GM21390 (cell line): Measurements from ENCODE around the gene SCIN.
"Not testable (repeated sequence)": the region's sequence is repeated elsewhere in the genome, so short reads cannot be mapped to it uniquely, and the experiment has no call there.

Source experiments
- ATAC-seq: cut with Tn5 transposase; IDR thresholded peaks from one replicate; pipeline ENCODE4 v1.9.1; 2021; ENCODE audit not compliant: unreplicated experiment

Gene SCIN

DNA sequence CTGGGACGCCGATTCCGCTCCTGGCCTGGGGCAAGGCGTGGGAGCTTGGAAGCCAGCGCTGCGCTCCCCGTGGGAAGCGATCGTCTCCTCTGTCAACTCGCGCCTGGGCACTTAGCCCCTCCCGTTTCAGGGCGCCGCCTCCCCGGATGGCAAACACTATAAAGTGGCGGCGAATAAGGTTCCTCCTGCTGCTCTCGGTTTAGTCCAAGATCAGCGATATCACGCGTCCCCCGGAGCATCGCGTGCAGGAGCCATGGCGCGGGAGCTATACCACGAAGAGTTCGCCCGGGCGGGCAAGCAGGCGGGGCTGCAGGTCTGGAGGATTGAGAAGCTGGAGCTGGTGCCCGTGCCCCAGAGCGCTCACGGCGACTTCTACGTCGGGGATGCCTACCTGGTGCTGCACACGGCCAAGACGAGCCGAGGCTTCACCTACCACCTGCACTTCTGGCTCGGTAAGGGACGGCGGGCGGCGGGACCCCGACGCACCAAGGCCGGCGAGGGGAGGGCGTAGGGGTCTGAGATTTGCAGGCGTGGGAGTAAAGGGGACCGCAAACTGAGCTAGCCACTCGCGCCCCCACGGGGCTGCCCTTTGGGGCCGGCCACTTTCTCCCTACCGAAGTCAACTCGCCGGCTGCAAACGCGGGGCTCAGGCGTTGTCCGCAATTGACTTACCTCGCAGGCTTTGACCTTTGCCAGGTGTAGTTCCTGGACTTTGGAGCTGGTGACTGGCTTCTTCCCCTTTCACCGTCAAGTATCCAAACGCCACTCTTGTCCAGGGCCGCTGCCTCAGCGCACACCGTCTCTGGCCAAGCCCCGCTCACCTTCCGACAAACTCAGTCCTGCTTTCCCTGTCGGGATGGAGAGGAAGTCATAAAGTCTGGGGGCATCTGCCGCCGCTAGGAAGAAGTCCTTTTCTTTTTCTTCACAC is at the start of gene SCIN:
Gene SCIN, plus strand, starts transcription at position 187 of the 928 bp plus-strand sequence. Its CDS starts 67 bp downstream, at position 254.
- peak; percentile 23 for ATAC-seq

DNA sequence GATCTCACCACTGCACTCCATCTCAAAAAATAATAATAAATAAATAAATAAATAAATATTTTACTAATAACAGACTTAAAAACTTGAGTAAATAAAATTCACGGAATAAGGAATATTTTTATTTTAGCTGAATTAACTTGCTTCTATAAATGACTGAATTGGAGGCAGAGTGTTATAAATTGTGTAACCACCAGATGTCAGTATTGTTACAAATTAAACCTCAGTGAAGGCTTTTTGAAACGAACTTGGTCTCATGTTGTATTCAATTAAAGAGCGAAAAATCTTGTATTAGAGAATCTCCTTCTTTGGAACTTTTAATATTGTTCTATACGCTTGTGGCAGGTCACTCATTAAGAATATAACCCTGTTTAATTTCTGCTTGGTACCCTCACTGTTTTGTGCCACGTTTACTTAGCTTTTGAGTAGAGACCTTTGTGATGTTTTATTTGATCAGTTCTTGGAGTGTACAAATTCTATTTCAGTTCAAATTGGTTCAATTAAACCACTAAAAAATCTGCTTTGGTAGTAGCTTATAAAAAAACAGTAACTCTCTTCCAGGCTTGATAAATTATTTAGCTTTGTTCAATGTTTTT is 45.6 kb upstream of the SCIN start:
- peak; percentile 81 for ATAC-seq

DNA sequence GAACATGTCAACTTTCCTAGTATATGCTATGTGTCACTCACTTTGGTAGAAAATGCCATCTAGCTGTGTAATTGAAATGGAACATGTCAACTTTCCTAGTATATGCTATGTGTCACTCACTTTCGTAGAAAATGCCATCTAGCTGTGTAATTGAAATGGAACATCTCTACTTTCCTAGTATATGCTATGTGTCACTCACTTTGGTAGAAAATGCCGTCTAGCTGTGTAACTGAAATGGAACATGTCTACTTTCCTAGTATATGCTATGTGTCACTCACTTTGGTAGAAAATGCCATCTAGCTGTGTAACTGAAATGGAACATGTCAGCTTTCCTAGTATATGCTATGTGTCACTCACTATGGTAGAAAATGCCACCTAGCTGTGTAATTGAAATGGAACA is 43.8 kb upstream of the SCIN start:
- not testable (repeated sequence) for ATAC-seq

DNA sequence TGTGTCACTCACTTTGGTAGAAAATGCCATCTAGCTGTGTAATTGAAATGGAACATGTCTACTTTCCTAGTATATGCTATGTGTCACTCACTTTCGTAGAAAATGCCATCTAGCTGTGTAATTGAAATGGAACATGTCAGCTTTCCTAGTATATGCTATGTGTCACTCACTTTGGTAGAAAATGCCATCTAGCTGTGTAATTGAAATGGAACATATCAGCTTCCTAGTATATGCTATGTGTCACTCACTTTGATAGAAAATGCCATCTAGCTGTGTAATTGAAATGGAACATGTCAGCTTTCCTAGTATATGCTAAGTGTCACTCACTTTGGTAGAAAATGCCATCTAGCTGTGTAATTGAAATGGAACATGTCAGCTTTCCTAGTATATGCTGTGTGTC is 42.9 kb upstream of the SCIN start:
- ATAC-seq = not testable (repeated sequence)

DNA sequence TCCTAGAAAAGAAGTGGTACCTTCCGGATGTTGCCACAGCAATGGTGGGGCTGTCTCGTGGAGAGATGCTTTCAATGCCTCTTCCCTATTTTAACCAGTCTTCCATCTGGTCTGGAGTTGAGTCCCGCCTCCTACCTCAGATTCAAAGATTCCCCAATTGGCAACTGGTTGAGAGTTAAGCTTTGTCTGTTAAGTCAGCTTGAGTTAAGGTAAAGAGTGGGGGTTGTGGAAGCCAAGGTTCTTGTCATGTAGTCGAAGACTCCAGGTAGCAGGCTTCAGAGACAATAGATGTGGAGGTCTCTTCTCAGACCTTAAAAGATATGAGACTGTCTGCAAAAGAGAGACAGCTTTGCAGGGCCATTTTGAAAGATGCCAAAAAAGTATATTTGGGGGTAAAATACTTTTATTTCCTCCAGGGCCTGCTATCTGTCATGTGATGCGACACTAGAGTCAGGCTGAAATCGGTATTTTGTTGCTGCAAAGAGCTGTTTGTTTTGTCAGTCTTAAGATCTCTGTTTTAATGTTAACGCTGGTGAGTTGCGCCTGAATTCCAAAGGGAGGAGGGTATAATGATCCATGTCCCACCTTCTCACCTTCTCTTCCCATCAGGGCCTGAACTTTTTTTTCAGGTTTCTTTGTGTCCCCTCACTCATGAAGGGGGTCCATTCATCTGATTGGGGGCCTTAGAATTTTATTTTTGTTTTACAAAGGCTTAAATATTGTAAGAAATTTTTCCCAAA is 40.4 kb upstream of the SCIN start:
- ATAC-seq = no peak

DNA sequence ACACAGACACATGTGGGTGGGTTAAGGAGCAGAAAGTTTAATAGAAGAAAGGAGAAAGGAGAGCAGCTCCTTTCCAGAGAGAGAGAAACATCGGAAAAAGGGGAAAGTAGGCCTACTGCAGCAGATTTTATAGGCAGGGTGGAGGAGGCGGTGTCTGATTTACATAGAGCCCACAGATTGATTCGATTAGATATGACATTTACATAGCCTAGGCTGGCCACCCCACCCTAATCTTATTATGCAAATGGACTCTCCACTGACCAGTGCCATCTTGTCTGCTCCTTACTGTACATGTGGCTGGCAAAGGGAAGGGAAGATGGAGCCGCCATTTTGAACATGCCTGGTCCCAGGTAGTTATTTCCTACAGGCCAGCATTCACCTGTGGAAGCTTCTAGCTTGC is 38.7 kb upstream of the SCIN start:
- no peak for ATAC-seq

DNA sequence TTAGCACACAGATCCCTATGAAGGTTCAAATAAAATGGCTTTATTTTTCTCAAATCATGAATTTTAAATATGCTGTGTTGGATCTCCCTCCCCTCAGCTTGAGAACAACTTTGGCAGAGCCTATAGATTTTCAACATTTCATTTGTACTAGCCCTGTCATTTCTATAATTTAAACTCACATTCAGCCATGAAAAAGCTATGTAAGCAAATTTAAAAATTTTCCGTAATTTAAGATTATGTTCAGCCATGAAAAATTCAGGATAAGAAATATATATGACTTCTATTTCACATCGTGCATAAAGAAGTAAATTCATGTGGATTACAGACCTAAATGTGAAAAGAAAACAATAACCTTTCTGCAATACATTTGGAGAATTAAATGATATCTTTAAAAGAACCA is 36.5 kb upstream of the SCIN start:
- no peak for ATAC-seq

DNA sequence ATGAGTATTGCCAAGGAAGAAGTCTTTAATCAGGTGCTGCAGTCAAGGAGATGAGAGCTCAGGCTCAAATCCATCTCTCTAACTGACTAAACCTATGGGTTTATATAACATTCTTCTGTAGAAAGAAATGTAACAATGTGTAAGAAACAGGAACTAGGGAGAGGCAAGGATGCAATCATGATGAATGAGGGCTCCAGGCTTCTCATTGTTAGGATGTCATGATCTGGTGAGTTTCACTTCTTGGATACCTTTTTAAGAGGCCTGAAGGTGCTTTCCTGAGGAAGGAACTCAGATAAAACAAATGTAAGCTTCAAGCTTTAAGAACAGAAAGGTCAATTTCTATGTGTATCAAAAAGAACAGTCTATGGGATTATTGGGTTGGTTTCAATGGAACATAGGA is 30.8 kb upstream of the SCIN start:
- no peak for ATAC-seq

DNA sequence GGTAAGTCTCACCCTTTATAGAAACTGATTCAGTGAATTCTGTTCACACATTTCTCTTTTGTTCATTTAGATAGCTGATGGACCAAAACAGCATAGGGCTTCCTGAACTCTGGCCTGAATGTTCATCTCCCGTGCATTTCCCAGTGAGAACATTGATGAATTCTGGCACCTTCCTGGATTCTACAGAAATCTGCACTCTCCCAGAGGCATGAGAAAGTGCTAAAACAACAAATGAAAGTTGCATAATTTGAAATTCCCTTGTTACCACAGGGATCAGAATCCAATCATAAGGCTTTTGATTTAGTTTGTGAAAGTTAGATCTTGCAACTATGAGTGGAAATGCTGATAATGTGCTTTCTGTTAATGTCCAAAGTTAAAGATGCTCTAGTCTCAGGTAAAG is 29.7 kb upstream of the SCIN start:
- ATAC-seq = no peak

DNA sequence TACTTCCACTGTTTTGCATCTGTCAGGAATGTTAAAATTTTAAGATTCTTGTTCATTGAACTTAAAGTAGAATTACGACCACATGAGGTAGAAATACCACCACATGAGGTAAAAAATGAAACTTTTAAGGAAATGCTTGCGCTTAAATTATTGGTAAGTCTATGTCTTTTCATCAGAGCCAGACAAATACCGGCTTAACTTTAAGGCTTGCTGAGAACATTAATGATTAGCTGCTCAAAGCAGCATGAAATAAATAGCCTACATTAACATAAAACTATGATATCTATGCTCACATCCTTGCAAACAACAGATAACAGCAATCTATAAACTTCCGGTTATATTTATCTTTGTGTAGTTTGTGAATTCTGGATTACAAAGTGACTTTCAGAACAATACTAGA is 26.9 kb upstream of the SCIN start:
- no peak for ATAC-seq

DNA sequence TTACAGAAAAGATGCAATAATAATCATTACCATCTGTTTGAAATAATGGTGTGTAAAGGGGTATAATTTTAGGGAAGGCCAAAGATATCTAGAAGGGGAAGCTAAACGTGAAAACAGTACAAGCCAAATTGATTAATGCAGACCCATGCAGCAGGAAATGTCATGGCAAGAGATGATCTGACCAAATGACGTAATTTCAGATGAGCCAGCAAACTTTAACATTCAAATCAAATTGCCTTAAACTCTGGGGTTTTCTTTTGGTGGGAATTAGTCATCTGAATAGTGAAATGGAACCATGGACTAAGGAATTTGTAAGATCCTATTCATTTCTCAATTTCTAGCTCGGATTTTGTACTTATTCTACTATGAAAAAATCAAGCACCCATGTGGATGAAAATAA is 21.4 kb upstream of the SCIN start:
- ATAC-seq = no peak

DNA sequence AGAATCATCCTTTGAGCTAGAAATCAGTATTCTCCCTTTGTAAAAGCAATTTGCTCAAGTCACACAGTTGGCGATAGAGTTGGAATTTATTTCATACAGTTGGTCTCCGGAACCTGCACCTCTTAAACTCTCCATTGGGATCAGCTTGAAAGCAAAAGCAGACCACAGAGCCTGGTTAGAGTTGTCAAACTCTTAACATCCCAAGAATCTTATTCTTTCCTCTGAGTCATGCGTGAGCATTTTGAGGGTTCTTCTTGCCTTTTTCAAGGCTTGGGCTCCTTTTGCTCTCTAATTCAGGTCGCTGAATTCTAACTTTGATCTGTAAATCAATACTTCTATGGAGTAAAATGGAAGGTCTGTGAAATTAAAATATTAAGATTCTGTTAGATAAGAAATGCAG is 19.6 kb upstream of the SCIN start:
- no peak for ATAC-seq

DNA sequence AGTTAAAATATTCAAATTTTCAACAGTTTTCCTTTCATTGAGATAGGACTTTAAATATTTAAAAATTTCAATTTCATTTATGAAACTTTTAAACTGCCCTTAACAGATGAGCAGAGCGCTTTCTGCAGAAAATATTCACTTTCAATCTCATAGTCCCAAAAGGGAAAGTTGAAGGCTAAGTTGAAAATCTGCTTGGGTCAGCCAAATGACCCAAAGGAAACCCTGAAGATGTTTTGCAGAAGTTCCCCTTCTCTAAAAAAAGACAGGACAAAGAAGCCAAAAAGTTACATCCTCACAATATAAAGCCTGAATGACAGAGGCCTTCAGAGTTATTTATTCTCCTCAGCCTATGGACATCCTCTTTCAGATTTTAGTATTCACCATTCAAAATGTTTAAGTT is 17.6 kb upstream of the SCIN start:
- ATAC-seq = no peak

DNA sequence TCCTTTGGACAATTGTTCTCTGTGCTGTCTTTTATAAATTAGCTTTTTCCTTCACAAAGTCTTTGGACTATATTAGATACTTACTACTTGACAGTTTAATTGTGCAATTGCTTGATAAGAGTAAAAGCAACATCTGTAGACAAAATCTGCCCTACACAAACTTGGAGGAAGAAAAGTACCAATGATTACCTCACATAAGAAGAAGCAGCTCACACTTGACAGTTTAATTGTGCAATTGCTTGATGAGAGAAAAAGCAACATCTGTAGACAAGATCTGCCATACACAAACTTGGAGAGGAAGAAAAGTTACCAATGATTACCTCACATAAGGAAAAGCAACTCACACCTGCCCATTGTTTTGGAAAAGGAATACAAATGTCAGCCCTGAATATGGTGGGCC is 17.1 kb upstream of the SCIN start:
- ATAC-seq = no peak

DNA sequence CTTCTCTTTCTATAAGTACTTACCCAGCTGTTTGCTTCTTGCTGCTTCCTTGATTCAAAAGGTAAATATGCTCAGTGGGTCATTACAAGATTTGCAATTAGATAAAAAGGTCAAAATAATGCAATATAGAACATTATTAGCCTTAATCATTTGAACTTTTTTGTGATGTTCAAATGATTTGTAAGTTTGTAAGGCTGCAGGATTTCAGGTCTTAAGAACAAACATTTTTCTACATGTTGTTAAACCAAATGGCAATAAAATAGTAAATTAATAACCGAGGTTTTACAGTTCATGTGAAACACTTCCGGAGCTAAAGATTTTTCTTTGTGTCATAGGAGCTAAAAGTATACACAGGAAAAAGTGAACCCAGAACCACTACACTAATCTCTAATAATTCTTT is 16.2 kb upstream of the SCIN start:
- no peak for ATAC-seq

DNA sequence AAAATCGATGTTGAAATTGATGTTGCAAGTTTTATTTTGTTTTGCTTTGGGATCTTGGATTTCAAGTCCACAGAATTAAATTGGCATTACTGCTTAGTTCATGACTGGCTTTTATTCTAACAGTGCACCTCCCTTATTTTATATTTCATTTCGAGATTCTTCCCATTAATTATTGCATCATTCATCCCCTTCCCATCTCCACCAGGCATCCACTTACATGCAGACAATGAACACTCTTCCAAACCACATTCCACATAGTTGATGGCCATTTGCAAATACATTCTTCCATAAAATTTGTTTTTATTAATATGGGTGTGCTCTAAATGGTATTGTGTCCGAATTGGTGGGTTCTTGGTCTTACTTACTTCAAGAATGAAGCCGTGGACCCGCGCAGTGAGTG is 15.6 kb upstream of the SCIN start:
- no peak for ATAC-seq

DNA sequence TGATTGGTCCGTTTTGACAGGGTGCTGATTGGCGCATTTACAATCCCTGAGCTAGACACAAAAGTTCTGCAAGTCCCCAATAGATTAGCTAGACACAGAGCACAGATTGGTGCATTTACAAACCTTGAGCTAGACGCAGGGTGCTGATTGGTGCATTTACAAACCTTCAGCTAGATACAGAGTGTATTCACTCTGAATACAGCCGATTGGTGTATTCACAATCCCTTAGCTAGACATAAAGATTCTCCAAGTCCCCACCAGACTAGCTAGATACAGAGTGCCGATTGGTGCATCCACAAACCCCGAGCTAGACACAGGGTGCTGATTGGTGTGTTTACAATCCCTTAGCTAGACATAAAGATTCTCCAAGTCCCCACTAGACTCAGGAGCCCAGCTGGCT is 14.8 kb upstream of the SCIN start:
- ATAC-seq = not testable (repeated sequence)

DNA sequence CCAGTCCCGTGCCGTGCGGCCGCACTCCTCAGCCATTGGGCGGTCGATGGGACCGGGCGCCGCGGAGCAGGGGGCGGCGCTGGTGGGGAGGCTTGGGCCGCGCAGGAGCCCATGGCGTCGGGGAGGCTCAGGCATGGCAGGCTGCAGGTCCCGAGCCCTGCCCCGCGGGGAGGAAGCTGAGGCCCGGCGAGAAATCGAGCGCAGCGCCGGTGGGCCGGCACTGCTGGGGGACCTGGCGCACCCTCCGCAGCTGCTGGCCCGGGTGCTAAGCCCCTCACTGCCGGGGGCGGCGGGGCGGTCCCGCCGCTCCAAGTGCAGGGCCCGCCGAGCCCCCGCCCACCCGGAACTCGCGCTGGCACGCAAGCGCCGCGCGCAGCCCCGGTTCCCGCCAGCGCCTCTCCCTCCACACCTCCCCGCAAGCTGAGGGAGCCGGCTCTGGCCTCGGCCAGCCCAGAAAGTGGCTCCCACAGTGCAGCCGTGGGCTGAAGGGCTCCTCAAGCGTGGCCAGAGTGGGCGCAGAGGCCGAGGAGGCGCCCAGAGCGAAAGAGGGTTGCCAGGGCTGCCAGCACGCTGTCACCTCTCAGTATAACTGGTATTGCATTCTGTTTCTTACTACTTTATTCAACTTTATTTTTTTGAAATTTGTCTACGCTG is 14.3 kb upstream of the SCIN start:
- not testable (repeated sequence) for ATAC-seq

DNA sequence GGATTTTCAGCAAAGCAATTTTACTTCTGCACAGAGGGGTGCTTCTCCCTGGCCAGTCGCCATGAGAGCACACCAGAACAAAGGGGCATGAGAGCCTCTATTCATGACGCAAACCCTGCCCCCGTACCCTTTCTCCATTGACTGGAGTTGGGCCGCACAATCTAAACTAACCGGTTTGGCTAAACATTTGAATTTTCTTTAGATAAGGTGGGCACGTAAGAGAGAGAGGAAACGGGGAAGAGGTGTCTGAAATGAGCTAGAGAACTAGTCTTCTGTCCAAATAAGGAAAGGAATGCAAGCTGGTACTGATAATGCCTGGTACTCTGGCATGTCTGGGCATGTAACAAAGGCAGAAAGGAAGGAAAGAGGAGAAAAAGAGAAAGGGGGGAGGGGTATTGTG is 13.2 kb upstream of the SCIN start:
- no peak for ATAC-seq

DNA sequence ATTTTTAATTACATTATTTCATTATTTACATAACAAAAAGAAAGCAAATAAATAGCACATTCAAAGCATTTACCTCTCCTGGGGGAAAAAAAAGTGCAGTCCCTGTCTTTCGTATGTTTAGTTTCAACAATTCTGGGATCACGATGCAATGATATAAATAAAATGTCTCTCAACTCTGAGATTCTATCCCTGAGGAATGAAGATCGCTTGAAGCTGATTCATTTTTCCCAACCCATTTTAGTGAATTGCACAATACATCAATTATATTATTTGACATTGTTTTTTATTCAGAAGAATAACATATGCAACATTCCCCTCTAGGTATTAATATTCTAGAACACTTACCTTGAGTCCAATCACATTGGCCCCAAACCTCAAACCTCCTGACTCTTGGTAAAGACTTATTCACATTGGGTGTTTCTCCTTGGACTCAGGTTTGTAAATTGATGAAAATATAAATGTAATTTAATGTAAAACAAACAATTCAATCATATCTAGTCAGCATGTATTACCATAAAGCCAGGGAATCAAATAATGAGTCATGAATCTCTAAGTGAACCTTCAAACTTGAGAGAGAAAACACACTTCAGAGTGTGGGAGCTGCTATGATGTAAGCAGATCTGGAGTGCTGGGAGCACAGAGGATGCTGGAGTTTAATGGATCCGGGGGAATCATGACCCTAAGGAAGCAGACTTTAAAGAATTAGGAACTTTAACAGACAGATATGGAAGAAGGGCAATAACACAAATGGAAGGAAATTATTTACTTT is 5.3 kb upstream of the SCIN start:
- ATAC-seq = no peak

DNA sequence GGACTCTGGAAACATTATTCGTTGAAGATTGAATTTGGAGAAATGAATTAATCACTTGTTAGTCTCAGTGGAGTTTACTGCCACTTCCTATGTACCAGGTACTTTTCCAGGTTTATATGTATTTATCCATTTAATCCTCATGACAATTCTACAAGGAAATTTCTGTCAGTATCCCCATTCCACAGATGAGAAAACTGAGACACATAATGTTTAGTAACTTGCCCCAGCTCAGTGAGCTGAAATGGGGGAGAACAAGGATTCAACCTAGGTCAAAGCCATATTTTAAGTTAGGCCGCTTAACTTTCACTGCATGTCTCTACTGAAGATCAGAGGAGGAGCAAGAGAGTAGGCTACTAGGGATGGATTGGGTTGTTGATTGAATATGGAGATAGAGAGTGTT is 4.6 kb upstream of the SCIN start:
- ATAC-seq = no peak
